ENCODE data around the gene SH3BGR.

DNA sequence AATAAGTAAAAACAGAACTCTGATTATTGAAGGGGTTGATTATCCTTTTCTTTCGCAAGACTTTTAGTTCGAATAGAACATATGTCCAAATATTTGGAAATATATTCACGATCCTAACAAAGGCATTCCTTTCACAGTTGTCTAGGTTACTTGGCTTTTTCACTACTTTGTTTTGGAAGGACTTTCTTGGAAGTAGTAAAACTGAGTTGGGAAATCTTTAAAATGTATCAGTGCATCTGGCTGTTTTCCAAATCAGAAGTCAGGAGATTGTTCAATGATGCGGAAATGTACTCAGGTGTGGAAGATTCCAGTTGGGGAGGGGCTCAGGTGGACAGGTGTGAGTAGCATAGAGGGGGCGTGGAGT, 67.1 kb downstream of the SH3BGR start:
- TF ChIP-seq MAZ (IDR thresholded peaks at IDR 0.05; ENCODE audit: borderline replicate concordance, low read depth, low read length) (no peak), POLR2A (IDR thresholded peaks at IDR 0.05; ENCODE audit: low read depth, low read length) (no peak), RCOR1 (IDR thresholded peaks at IDR 0.05; ENCODE audit: insufficient replicate concordance, low read length) (no peak), CHD1 (IDR thresholded peaks at IDR 0.05; ENCODE audit: low read depth, low read length) (no peak), MAFK (IDR thresholded peaks at IDR 0.05; ENCODE audit: low read depth, low read length) (no peak), BHLHE40 (IDR thresholded peaks at IDR 0.05; ENCODE audit: low read depth, low read length) (no peak), MXI1 (IDR thresholded peaks at IDR 0.05; ENCODE audit: borderline replicate concordance, low read depth, low read length) (no peak)
- TF ChIP-seq, protein P1, sequence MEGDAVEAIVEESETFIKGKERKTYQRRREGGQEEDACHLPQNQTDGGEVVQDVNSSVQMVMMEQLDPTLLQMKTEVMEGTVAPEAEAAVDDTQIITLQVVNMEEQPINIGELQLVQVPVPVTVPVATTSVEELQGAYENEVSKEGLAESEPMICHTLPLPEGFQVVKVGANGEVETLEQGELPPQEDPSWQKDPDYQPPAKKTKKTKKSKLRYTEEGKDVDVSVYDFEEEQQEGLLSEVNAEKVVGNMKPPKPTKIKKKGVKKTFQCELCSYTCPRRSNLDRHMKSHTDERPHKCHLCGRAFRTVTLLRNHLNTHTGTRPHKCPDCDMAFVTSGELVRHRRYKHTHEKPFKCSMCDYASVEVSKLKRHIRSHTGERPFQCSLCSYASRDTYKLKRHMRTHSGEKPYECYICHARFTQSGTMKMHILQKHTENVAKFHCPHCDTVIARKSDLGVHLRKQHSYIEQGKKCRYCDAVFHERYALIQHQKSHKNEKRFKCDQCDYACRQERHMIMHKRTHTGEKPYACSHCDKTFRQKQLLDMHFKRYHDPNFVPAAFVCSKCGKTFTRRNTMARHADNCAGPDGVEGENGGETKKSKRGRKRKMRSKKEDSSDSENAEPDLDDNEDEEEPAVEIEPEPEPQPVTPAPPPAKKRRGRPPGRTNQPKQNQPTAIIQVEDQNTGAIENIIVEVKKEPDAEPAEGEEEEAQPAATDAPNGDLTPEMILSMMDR (conservative IDR thresholded peaks at IDR 0.05; ENCODE audit: low read depth, low read length) = no peak
- TF ChIP-seq, protein P2, sequence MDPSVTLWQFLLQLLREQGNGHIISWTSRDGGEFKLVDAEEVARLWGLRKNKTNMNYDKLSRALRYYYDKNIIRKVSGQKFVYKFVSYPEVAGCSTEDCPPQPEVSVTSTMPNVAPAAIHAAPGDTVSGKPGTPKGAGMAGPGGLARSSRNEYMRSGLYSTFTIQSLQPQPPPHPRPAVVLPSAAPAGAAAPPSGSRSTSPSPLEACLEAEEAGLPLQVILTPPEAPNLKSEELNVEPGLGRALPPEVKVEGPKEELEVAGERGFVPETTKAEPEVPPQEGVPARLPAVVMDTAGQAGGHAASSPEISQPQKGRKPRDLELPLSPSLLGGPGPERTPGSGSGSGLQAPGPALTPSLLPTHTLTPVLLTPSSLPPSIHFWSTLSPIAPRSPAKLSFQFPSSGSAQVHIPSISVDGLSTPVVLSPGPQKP (IDR thresholded peaks at IDR 0.05; ENCODE audit: borderline replicate concordance, low read depth, low read length) = no peak
- TF ChIP-seq, protein P3, sequence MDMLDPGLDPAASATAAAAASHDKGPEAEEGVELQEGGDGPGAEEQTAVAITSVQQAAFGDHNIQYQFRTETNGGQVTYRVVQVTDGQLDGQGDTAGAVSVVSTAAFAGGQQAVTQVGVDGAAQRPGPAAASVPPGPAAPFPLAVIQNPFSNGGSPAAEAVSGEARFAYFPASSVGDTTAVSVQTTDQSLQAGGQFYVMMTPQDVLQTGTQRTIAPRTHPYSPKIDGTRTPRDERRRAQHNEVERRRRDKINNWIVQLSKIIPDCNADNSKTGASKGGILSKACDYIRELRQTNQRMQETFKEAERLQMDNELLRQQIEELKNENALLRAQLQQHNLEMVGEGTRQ (IDR thresholded peaks at IDR 0.05; ENCODE audit: low read depth, low read length) = no peak

Measured in IMR-90 (cell line).